ENCODE data around the gene MBLAC1.

DNA sequence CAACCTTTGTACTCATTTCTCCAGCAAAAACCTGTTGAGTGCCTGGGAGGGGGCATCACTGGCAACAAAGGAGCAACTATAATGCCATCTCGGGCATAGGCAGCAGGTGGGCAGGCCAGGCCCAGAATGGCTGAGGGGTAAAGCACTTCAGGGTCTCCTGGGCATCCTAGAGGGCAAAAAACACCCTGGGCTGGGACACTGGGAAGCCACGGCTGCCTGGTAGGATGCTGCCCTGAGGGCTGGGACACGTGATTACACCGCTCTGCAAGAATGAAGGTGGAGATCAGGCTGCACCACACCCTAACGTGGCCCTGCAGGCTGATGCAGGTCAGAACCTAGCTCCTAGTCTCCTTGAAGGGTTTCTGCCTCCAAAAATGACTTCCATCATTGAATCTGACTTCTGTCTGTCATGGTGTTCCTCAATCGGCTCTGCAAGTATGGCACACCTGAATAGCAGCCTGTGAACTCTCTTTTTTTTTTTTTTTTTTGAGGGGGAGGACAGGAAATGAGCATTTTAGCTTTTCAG, 36.3 kb downstream of the MBLAC1 start:
- TF ChIP-seq POLR2A (IDR thresholded peaks at IDR 0.05), result no peak
- TF ChIP-seq, protein P1, sequence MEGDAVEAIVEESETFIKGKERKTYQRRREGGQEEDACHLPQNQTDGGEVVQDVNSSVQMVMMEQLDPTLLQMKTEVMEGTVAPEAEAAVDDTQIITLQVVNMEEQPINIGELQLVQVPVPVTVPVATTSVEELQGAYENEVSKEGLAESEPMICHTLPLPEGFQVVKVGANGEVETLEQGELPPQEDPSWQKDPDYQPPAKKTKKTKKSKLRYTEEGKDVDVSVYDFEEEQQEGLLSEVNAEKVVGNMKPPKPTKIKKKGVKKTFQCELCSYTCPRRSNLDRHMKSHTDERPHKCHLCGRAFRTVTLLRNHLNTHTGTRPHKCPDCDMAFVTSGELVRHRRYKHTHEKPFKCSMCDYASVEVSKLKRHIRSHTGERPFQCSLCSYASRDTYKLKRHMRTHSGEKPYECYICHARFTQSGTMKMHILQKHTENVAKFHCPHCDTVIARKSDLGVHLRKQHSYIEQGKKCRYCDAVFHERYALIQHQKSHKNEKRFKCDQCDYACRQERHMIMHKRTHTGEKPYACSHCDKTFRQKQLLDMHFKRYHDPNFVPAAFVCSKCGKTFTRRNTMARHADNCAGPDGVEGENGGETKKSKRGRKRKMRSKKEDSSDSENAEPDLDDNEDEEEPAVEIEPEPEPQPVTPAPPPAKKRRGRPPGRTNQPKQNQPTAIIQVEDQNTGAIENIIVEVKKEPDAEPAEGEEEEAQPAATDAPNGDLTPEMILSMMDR (IDR thresholded peaks at IDR 0.05), result no peak
